ENCODE measurements around the gene CD93.

DNA sequence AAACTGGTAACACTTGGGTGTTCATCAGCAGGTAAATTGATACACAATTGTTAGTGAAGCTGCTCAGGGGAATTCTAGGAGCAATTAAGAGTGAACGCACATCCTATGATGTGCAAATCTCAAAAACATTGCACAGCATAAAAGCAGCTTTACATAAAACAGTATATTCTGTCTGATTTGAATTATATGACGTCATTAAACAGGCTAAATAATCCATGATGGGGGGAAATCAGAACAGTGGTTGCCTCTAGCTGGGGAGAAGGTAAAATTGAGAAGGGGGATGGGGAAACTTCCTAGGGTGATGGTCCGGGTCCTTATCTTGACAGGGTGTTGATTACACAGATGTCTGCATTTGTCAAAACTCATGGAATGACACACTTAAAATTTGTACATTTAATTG is 19.4 kb downstream of the CD93 start:
- TF ChIP-seq, protein P1, sequence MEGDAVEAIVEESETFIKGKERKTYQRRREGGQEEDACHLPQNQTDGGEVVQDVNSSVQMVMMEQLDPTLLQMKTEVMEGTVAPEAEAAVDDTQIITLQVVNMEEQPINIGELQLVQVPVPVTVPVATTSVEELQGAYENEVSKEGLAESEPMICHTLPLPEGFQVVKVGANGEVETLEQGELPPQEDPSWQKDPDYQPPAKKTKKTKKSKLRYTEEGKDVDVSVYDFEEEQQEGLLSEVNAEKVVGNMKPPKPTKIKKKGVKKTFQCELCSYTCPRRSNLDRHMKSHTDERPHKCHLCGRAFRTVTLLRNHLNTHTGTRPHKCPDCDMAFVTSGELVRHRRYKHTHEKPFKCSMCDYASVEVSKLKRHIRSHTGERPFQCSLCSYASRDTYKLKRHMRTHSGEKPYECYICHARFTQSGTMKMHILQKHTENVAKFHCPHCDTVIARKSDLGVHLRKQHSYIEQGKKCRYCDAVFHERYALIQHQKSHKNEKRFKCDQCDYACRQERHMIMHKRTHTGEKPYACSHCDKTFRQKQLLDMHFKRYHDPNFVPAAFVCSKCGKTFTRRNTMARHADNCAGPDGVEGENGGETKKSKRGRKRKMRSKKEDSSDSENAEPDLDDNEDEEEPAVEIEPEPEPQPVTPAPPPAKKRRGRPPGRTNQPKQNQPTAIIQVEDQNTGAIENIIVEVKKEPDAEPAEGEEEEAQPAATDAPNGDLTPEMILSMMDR (IDR thresholded peaks at IDR 0.05) = no peak
- no peak for TF ChIP-seq POLR2A (IDR thresholded peaks at IDR 0.05)
